Measurements from ENCODE around the gene PSME3.
"Not testable (repeated sequence)": the region's sequence is repeated elsewhere in the genome, so short reads cannot be mapped to it uniquely, and the experiment has no call there.

Gene PSME3

GRCh38 chr17:42851371-42852240, 18.4 kb downstream of the PSME3 start:
- not testable (repeated sequence) for DNase-seq

- no peak for DNase-seq
Observed at GRCh38 chr17:42852351-42852750, 19.2 kb downstream of the PSME3 start.

GRCh38 chr17:42853004-42853403, 19.8 kb downstream of the PSME3 start:
- DNase-seq: no peak

- no peak for DNase-seq
Observed at GRCh38 chr17:42853597-42853967, 20.4 kb downstream of the PSME3 start.

- DNase-seq: no peak
Observed at GRCh38 chr17:42853968-42854790, 21.0 kb downstream of the PSME3 start.

GRCh38 chr17:42855048-42855596, 21.9 kb downstream of the PSME3 start:
- no peak for DNase-seq

GRCh38 chr17:42856093-42856492, 22.9 kb downstream of the PSME3 start:
- not testable (repeated sequence) for DNase-seq

- DNase-seq: not testable (repeated sequence)
Observed at GRCh38 chr17:42856516-42856915, 23.3 kb downstream of the PSME3 start.

- no peak for DNase-seq
Observed at GRCh38 chr17:42857389-42857788, 24.2 kb downstream of the PSME3 start.

GRCh38 chr17:42865638-42866094, 32.5 kb downstream of the PSME3 start:
- no peak for DNase-seq

GRCh38 chr17:42866216-42866615, 33.0 kb downstream of the PSME3 start:
- DNase-seq: no peak

- DNase-seq: no peak
Observed at GRCh38 chr17:42866631-42867575, 33.7 kb downstream of the PSME3 start.

GRCh38 chr17:42867694-42868261, 34.6 kb downstream of the PSME3 start:
- DNase-seq: not testable (repeated sequence)

- DNase-seq: no peak
Observed at GRCh38 chr17:42868338-42868737, 35.1 kb downstream of the PSME3 start.

GRCh38 chr17:42871647-42872046, 38.5 kb downstream of the PSME3 start:
- no peak for DNase-seq

- no peak for DNase-seq
Observed at GRCh38 chr17:42872251-42872965, 39.2 kb downstream of the PSME3 start.

- no peak for DNase-seq
Observed at GRCh38 chr17:42873315-42873714, 40.1 kb downstream of the PSME3 start.

- DNase-seq: not testable (repeated sequence)
Observed at GRCh38 chr17:42873932-42874695, 40.9 kb downstream of the PSME3 start.

- DNase-seq: no peak
Observed at GRCh38 chr17:42877037-42877436, 43.8 kb downstream of the PSME3 start.

GRCh38 chr17:42878123-42878880, 45.1 kb downstream of the PSME3 start:
- no peak for DNase-seq

All from stimulated activated naive CD4-positive, alpha-beta T cell treated with Interleukin-2 at 50 U/mL for 16 hours (primary cell).